ELR (cell line): ENCODE data around the gene CCNI.

Source experiments
- DNase-seq: peaks from one replicate; pipeline ENCODE4 v3.0.0-alpha.2; 2015; ENCODE audit warnings: low read depth

The CCNI gene

DNA sequence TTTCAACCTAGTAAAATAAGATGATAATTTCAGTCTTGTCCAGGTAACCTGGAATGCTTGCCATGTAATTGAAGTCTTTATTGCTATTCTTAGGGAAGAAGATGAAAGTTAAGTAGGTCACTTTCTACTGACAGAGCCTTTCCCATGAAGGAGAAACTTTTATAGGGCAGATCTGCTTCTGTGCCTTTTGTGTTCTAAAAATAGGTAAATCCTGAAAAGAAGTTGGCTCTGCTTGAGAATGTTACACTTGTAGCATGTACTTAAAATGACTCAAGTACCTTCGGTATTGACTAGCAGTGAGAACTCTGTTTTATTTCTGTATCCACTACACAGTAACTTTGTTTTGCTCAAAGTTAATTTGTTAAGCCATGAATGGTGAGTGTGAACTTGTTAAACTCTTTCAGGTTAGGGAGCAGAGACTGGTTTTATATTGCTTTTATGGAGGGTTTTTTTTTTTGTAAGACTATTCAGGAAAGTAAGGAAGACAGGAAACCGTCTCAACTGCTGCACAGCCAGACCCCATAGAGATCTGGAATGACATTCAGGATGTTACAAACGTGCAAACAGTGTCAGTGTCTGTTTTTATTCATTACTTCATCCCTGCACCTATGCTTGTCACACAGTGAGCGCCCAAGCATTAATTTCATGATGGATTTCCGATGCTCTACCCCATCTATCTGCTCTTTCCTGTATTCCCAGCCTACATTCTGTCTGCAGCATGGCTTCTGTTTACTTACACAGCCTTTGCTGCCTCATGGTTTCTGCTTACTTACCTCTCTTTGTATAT lies 73.3 kb downstream of the CCNI start:
- no peak for DNase-seq

DNA sequence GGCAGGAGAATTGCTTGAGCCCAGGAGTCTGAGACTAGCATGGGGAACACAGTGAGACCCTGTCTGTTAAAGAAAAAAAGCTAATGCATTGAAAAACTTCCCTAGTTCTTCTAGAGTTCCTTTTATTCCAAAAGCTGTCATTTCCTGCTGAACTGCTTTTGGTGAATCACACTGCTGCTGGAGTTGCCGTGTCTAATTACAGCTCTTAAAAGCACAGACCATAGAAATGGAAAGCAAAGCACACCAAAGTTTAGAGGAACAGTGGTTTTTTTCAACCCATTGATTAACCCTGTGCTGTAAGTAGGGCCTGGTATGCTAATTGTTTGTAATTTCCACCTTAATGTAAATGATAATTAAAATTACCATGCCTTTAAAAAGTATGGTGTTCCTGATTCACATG lies 73.9 kb downstream of the CCNI start:
- DNase-seq = peak; percentile 78

DNA sequence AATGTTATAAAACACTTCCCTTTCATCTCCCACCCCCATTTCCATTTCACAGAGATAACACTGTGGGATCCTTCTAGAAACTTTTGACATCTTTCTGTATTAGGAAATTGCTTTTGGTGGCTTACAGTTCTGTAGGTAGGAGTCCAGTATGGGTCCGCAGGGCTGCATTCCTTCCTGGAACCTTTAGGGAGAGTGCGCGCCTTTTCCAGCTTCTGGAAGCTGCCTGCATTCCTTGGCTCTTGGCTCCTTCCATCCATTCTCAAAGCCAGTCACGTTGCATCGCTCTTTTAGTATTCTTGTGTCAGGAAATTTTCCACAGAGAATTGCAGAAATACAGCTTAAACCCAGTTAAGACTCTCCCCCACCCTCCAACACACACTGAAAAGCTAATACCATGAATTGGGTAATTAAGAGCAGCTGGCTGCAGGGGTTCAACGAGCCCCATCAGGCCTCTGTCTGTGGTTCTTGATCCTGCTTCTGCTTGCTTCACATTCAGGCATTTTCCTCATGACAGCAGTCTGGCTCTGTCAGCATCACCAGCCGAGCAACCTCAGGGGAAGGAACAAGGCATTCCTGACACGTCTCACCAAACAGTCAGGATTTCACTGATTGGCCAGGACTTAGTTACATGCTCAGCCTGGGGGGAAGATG lies 77.4 kb downstream of the CCNI start:
- peak; percentile 34 for DNase-seq

DNA sequence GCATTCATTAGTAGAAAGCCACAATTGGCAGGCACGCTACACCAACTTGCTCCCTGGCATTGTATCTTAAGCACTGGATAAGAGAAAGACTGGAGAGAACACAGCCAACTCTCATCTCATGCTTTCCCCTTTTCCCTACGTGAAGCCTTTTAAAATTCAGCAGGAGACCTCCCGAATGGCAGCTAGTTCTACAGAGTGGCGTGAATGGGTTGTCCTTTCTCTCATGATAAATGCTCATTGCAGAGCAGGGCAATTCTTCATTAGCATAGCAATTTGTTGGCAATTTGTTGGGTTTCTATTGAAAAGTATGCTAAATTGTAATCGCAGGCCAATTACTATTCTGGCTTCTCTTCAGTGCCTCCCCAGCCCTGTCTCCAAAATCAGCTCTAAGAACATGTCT lies 78.3 kb downstream of the CCNI start:
- no peak for DNase-seq
